ENCODE measurements around the gene FAM219A.
"Not testable (repeated sequence)": the region's sequence is repeated elsewhere in the genome, so short reads cannot be mapped to it uniquely, and the experiment has no call there.

FAM219A gene

GRCh38 chr9:34370970-34371880 lies 87.1 kb downstream of the FAM219A start:
- H3K27ac ChIP-seq, result no peak overlapping the region
- TF ChIP-seq CTCF (conservative IDR thresholded peaks at IDR 0.05), result no peak
- TF ChIP-seq ZFX (IDR thresholded peaks at IDR 0.05), result no peak

GRCh38 chr9:34370335-34370969 lies 87.9 kb downstream of the FAM219A start:
- no peak overlapping the region for H3K27ac ChIP-seq
- no peak for TF ChIP-seq ZFX (IDR thresholded peaks at IDR 0.05)
- no peak for TF ChIP-seq CTCF (conservative IDR thresholded peaks at IDR 0.05)

- H3K27ac ChIP-seq, result no peak overlapping the region
- TF ChIP-seq CTCF (conservative IDR thresholded peaks at IDR 0.05) (no peak), ZFX (IDR thresholded peaks at IDR 0.05) (no peak)
Observed at GRCh38 chr9:34369636-34370035, 88.7 kb downstream of the FAM219A start.

GRCh38 chr9:34368796-34369195 lies 89.6 kb downstream of the FAM219A start:
- not testable (repeated sequence) for H3K27ac ChIP-seq

- not testable (repeated sequence) for H3K27ac ChIP-seq
Observed at GRCh38 chr9:34367751-34368410, 90.5 kb downstream of the FAM219A start.

GRCh38 chr9:34366365-34366764 lies 92.0 kb downstream of the FAM219A start:
- no peak overlapping the region for H3K27ac ChIP-seq
- TF ChIP-seq CTCF (conservative IDR thresholded peaks at IDR 0.05) (no peak), ZFX (IDR thresholded peaks at IDR 0.05) (no peak)

- H3K27ac ChIP-seq, result no peak overlapping the region
- TF ChIP-seq CTCF (conservative IDR thresholded peaks at IDR 0.05) (no peak), ZFX (IDR thresholded peaks at IDR 0.05) (no peak)
Observed at GRCh38 chr9:34365282-34365681, 93.1 kb downstream of the FAM219A start.

- H3K27ac ChIP-seq, result no peak overlapping the region
- TF ChIP-seq CTCF (conservative IDR thresholded peaks at IDR 0.05), result no peak
- no peak for TF ChIP-seq ZFX (IDR thresholded peaks at IDR 0.05)
Observed at GRCh38 chr9:34363619-34364351, 94.6 kb downstream of the FAM219A start.

Measured in C4-2B (cell line).